HFFc6 (cell line): ENCODE measurements around the gene NR2F6. TPM values are rescaled to one million over a fixed set of nuclear protein-coding genes. Genes with fewer than 3 reads are reported as not detected.

Experiments
- DNase-seq: peaks from one replicate; pipeline ENCODE4 v3.0.0-alpha.2; 2018
- H3K27ac Mint-ChIP-seq: 2 replicates; pipeline ENCODE4 v1.8.0; 2020; ENCODE audit warnings: mild to moderate bottlenecking, mixed read lengths
- H3K27me3 Mint-ChIP-seq: 2 replicates; pipeline ENCODE4 v1.8.0; 2021; ENCODE audit warnings: mild to moderate bottlenecking, moderate library complexity, mixed read lengths; ENCODE audit not compliant: insufficient read depth
- H3K36me3 Mint-ChIP-seq: 2 replicates; pipeline ENCODE4 v1.8.0; 2021; ENCODE audit warnings: low read depth, mixed read lengths
- H3K4me1 Mint-ChIP-seq: 2 replicates; pipeline ENCODE4 v1.8.0; 2020; ENCODE audit warnings: low read depth, mixed read lengths
- H3K4me3 Mint-ChIP-seq: 2 replicates; pipeline ENCODE4 v1.8.0; 2020; ENCODE audit warnings: mild to moderate bottlenecking, moderate library complexity, mixed read lengths
- H3K9me3 Mint-ChIP-seq: 2 replicates; pipeline ENCODE4 v1.8.0; 2020; ENCODE audit warnings: mild to moderate bottlenecking, mixed read lengths
- CTCF ChIP-seq: fragments of 200-600 bp; sonication (generic); IDR thresholded peaks from 2 replicates; pipeline ENCODE4 v1.5.0; 2021; ENCODE audit warnings: antibody characterized with exemption, mild to moderate bottlenecking
- total RNA-seq, 6 experiments: library from RNA; stranded (reverse); fragmentation: NEBNext Ultra II Directional; extraction: Animal tissue kit (Norgen Biotek cat#: 25700); gene quantifications; 2 replicates in 1 of 6; 3 replicates in 5 of 6; pipeline ENCODE4 v1.2.3, GENCODE V29; 2021

NR2F6 gene
- total RNA-seq, 6 experiments from 2014 or later = 46.1 to 61.9 (median 49.3) TPM

DNA sequence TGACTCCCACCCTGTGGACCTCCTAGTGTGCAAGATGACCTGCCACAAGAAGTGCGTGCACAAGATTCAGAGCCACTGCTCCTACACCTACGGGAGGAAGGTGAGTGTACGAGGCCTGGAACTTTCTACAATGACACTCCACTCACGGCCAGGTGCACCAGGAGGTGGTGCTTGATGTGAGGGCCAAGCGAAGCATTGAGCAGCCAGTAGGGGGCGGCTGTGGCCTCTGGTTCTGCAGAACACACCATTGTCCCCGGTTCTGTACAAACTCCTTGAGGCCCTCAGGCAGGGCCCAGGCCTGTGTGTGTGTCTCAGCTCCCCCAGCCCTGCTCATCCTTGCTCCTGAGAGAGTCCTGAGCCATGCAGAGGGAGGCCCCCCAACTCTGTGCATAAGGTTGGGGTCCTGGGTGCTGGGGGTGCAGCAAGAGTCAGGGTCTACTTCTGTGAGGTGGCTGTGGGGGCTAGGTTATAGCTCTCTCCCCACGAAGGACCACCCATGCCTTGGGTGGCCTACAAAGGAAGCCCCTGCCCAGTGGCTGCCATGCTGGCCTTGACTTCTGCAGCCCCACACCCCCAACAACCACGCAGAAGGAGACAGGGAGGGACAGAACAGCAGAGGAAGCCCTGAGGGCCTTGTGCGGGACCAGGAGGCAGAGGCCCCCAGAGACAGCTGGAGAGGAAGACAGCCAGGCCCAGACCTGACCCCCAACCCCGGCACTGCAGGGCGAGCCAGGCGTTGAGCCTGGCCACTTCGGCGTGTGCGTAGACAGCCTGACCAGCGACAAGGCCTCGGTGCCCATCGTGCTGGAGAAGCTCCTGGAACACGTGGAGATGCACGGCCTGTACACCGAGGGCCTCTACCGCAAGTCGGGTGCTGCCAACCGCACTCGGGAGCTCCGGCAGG, 40.2 kb downstream of the NR2F6 start:
- TF ChIP-seq CTCF = peak; percentile 85
- Mint-ChIP-seq H3K36me3 (peaks cover 48% of the 10 kb centered on the region), H3K4me1 (peaks cover 10% of the 10 kb centered on the region), H3K9me3 (no peaks in the 10 kb centered on the region), H3K4me3 (no peak overlapping the region), H3K27ac (no peak overlapping the region), H3K27me3 (peaks cover 12% of the 10 kb centered on the region)
- DNase-seq = peak; percentile 49

- Mint-ChIP-seq H3K27ac (no peak overlapping the region), H3K27me3 (peaks cover 9% of the 10 kb centered on the region), H3K36me3 (peaks cover 47% of the 10 kb centered on the region), H3K4me1 (no peaks in the 10 kb centered on the region), H3K9me3 (no peaks in the 10 kb centered on the region), H3K4me3 (no peak overlapping the region)
- TF ChIP-seq CTCF = no peak
- no peak for DNase-seq
Measured at GRCh38 chr19:17202713-17203112, 43.0 kb downstream of the NR2F6 start.

DNA sequence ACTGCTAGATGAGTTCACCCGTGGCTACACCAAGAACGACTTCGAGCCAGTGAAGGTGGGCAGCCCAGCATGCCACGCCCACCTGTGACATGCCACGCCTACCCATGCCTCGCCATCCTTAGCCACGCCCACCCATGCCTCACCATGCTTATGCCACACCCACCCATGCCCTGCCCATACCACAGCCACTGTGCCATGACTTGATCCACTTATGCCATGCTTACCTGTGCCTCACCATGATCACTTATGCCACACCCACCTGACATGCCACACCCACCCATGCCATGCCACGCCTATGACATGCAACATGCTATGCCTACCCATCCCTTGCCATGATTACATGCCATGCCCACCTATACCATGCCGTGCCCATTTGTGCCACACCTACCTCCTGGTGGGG, 43.5 kb downstream of the NR2F6 start:
- H3K4me1 Mint-ChIP-seq = no peaks in the 10 kb centered on the region
- TF ChIP-seq CTCF = no peak
- H3K9me3 Mint-ChIP-seq = no peaks in the 10 kb centered on the region
- peaks cover 9% of the 10 kb centered on the region for H3K27me3 Mint-ChIP-seq
- H3K27ac Mint-ChIP-seq = no peak overlapping the region
- DNase-seq = no peak
- peaks cover 51% of the 10 kb centered on the region for H3K36me3 Mint-ChIP-seq
- no peak overlapping the region for H3K4me3 Mint-ChIP-seq

DNA sequence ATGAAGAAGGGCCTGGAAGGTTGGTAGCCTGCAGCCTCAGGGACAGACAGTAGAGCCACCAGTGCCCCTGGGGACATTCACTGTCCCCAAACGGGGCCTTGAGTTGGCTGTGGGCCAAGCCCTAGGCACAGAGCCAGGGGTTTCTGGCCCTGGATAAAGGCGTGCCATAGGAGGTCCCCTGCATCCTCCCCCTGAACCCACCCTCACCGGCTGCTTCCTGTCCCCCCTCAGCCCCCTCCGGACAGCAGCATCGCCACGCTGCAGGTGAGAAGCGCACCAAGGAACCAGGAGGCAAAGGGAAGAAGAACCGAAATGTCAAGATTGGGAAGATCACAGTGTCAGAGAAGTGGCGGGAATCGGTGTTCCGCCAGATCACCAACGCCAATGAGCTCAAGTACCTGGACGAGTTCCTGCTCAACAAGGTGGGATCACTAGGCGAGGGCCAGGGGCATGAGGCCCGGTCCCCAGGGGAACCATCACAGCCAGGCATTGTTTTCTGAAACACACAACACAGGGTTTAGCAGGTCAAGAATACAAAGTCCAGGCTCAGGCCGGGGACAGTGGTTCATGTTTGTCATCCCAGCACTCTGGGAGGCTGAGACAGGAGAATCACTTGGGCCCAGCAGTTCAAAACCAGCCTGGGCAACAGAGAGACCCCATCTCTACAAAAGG, 45.2 kb downstream of the NR2F6 start:
- Mint-ChIP-seq H3K9me3 (no peaks in the 10 kb centered on the region), H3K36me3 (peaks cover 61% of the 10 kb centered on the region), H3K4me1 (no peaks in the 10 kb centered on the region), H3K27ac (no peak overlapping the region), H3K4me3 (no peak overlapping the region), H3K27me3 (peaks cover 9% of the 10 kb centered on the region)
- DNase-seq = no peak
- TF ChIP-seq CTCF = no peak

DNA sequence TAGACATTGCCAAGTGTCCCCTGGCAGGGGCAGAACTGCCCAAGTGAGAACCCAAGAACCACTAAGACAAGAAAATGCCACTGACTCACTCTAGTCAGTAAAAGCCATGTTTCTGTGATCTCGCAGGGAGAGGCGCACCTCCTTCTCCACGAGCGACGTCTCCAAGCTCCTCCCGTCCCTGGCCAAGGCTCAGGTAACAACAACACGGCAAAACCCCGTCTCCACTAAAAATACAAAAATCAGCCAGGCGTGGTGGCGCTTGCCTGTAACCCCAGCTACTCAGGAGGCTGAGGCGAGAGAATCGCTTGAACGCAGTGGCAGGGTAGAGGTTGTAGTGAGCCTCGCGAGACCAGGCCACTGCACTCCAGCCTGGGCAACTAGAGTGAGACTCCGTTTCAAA, 48.1 kb downstream of the NR2F6 start:
- Mint-ChIP-seq H3K36me3 (peaks cover 62% of the 10 kb centered on the region), H3K4me3 (no peak overlapping the region), H3K9me3 (no peaks in the 10 kb centered on the region), H3K27ac (no peak overlapping the region), H3K27me3 (peaks cover 8% of the 10 kb centered on the region), H3K4me1 (no peaks in the 10 kb centered on the region)
- no peak for DNase-seq
- no peak for TF ChIP-seq CTCF
